GM21367 (cell line): ENCODE results near the gene LIN7C.
"Not testable (repeated sequence)": the region's sequence is repeated elsewhere in the genome, so short reads cannot be mapped to it uniquely, and the experiment has no call there.

Source experiments
- ATAC-seq: cut with Tn5 transposase; IDR thresholded peaks from one replicate; pipeline ENCODE4 v1.9.1; 2021; ENCODE audit not compliant: unreplicated experiment

LIN7C gene, protein sequence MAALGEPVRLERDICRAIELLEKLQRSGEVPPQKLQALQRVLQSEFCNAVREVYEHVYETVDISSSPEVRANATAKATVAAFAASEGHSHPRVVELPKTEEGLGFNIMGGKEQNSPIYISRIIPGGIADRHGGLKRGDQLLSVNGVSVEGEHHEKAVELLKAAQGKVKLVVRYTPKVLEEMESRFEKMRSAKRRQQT

DNA sequence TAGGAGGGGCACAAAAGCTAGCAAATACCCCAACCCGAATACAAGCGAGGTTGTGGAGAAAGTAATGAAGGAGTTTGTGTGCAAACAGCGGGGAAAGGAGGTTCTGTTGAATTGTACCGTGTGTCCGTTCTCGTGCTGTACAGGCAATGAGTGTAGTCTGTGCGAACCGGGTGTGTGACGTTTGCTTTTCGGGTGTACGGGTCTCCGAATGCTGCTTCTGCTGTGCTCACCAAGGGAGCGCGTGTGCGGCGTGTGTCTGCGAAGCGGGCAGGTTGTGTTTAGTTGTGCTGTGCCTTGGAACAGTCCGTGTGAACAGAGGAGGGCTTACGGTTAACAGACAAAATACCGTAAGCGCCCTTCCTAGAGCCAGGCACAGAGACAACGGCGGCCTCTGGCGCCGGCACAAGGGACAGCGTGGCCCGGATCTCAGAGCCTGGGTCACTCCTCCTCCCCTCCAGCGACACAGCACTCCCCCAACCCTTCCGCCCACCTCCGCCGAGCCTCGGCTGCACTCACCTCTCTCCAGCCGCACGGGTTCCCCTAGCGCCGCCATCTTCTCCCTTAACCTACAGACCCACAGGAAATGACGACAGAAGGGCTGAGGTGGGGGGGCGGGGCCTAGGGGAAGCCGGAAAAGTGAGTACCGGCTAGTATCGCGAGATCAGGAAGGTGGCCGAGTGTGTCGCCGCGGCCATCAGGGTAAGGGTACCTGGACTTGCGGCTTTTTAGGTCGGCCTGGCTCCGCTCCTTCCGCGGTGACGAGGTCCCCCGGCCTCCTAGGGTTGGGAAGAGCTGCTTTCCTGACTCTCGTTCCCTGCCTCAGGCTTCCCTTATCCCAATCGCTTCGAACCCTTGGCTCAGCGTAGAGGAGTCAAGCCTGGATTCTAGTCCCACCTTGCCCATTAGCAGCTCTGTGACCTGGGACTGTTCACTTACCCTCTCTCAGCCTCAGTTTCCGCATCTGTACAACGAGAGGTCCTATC lies at the start of gene LIN7C:
Gene LIN7C, minus strand, starts transcription at position 570 of the 983 bp plus-strand sequence. Its CDS starts 17 bp downstream, at position 553.
- ATAC-seq: peak; percentile 92

DNA sequence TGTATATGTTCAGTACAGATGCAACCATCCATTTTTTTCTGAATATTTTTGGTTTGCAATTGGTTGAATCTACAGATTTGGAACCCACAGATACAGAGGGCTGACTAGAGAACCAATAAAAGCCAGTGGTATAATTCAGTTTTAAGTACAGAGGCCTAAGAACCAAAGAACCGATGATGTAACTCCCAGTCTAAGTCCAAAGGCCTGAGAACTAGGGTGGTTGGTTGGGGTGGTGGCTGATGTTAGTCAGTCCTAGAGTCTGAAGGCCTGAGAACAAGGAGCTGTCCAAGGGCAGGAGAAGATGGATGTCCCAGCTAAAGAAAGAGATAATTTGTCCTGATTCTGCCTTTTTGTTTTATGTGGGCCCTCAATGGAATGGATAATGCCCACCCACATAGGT lies 48.7 kb upstream of the LIN7C start:
- no peak for ATAC-seq

DNA sequence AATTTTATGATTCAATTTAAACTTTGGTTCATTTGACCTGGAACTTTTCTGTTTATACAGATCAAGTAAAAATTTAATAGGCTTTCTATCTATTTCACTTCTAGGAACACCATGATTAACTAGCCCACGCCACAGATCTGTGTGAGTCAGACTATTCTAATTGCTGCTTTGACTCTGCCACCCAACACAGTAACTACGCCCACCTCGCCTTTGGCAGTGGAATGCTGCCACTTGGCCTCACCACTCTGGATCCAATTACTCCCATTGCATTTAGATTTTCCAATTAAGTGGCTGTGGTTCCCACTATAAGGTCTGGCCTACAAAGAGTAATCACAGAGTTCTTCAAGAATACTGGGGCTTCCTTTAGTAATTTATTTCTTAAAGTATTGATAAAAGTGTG lies 46.6 kb upstream of the LIN7C start:
- ATAC-seq: no peak

DNA sequence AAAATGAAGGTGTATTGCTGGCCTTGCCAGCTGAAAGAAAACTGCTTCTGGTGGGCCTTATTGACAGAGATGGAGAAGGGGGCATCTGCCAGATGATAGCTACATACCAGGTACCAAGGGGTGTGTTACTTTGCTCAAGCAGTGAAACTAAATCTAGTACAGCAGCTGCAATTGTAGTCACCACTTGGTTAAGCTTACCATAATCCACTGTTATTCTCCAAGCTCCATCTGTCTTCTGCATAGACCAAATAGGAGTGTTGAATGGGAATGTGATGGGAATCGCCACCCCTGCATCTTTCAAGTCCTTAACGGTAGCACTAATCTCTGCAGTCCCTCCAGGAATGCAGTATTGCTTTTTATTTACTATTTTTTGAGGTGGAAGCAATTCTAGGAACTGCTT lies 45.8 kb upstream of the LIN7C start:
- no peak for ATAC-seq

DNA sequence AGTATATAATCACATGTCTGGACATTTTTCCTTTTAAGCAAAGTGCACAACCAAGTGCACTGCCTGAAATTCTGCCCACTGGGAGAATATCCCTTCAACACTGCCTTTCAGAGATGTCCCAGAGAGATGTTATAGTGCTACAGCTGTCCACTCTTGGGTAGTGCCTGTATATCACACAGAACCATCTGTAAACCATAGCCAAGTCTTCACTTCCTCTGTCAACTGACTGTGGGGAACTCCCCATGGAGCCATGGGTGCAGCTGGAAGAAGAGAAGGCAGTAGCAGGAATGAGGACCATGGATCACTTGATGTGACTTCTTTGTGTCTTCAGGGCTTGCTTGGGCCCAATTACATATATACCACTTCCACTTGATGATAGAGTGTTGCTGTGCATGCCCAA lies 44.6 kb upstream of the LIN7C start:
- no peak for ATAC-seq

DNA sequence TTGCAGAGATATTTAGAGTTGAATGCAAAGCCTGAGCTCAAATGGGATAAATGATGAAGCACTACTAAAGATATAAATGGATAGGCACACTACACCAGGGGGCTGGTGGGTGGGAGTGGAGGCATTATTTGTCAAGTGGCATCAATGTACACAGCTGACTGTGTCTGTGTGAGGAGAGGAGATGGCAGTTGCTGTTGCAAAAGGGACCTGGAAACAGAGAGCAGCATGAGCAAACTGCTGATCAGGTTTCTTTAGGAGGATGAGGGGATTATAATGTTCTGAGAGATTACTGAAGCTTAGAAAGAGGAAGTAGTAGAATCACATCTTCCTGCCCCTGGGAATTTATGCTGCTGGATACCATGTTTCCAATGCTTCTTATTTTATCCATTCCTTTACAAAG lies 39.4 kb upstream of the LIN7C start:
- no peak for ATAC-seq

DNA sequence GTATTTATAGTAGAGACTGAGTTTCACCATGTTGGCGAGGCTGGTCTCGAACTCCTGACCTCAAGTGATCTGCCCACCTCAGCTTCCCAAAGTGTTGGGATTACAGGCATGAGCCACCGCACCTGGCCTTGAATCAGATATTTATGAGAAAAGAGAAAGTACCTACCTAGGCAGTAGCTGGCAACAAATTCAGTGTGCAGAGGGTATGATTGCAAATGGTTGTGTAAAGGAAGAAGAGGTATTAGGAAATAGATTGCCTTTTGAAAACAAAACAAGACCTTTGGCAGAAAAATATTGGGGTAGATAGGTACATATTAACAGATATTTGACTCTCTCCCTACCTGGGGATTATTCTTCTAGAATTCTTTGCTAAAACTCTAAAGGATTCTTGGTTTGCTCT lies 38.5 kb upstream of the LIN7C start:
- ATAC-seq: no peak

DNA sequence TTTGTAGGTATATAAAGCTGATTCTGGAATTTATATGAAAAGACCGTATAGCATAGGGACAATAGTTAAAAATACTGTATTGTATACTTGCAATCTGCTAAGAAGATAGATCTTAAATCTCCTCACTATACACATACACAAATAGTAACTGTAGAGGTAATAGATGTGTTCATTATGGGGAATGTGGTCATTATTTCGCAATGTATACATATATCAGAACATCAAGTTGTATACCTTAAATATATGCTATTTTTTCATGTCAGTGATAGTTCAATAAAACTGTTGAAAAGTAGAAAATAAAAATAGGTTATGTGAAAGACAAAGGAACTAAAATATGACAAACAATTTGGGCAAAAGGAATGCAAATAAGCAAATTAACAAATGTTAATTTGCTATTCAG lies 35.2 kb upstream of the LIN7C start:
- ATAC-seq: no peak

DNA sequence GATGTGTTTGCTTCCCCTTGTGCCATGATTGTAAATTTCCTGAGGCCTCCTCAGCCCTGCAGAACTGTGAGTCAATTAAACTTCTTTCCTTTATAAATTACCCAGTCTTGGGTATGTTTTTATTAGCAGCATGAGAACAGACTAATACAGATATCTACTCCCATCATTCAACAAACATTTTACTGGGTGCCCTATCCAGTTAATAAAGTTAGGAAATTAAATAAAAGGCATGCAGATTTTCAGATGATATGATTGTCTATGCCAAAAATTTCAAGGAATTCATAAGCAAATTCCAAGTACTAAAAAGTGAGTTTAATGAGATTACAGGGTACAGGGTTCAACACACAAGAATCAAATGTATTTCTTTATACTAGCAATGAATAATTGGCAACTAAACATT lies 33.5 kb upstream of the LIN7C start:
- ATAC-seq: no peak

DNA sequence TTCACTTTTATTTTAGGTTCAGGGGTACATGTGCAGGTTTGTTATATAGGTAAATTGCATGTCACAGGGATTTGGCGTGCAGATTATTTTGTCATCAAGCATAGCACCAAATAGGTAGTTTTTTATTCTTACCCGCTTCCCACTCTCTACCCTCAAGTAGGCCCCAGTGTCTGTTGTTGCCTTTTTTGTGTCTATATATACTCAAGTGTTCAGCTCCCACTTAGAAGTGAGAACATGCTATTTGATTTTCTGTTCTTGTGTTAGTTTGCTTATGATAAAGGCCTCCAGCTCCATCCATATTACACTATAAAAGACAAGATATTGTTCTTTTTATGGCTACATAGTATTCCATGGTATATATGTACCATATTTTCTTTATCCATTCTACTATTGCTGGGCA lies 28.5 kb upstream of the LIN7C start:
- ATAC-seq: no peak

DNA sequence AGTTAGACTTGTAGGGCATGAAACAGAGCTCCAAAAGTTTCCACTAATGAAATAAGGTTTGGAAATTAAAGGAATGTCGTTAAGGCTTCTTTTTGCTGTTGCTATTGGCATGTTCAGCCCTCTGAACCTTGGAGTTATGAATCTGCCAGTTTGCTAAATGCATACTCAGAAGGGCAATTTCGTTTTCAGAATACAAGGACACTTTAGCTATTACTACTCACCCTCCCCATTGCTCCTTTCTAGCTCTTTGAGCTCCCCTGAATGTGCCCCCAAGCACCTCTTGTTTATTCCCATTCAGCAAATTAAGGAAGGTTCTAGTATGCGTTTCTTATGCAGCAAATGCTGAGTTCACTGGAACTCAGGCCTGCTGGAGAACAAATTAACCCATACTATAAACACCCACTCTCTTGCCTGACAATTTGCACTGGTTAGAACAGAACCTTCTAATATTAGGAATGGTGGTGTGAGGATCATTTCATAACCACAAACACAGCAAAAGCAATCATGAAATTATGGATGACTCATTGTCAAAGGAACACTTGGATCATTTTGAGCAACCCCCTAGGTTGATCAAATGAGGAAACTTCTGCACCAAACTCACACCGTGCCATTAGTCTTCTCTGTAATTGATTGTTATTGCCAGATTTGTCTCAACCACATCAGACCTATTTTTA lies 26.2 kb upstream of the LIN7C start:
- no peak for ATAC-seq

DNA sequence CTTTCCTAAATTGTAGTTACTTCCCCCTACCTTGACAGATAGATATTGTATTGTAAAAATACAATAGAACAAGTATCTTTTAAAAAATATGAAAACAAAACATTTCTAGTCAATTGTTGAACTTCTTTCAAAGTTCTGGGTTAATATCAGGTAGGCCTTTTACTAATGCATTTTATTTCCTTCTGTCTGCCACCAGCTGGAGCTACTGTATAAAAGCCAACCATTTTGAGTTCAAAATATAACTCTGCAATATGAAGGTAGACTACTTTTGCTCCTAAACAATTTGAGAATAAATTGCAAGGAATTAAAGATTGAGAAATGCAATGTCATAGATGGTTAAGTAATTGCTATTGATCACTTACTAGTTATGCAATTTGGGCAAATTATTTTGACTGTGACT lies 22.1 kb upstream of the LIN7C start:
- no peak for ATAC-seq

DNA sequence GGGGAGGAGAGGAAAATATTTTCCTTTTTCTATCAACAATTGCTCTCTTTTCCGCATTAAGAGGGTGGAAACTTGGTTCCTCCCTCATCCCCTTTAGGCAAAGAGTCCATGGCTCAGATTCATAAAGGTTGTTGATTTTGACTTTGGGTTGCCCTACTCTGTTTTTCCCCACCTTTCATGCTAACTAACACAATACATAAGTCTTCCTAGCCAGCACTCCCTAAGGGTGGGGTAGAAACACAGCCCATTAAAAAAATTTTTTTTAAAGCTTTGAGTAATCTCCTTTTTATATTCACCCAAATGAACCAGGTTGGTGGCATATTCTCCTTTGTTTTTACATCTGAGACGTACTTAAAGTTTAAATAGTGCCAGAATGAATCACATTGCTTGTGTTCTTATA lies 20.0 kb upstream of the LIN7C start:
- no peak for ATAC-seq

DNA sequence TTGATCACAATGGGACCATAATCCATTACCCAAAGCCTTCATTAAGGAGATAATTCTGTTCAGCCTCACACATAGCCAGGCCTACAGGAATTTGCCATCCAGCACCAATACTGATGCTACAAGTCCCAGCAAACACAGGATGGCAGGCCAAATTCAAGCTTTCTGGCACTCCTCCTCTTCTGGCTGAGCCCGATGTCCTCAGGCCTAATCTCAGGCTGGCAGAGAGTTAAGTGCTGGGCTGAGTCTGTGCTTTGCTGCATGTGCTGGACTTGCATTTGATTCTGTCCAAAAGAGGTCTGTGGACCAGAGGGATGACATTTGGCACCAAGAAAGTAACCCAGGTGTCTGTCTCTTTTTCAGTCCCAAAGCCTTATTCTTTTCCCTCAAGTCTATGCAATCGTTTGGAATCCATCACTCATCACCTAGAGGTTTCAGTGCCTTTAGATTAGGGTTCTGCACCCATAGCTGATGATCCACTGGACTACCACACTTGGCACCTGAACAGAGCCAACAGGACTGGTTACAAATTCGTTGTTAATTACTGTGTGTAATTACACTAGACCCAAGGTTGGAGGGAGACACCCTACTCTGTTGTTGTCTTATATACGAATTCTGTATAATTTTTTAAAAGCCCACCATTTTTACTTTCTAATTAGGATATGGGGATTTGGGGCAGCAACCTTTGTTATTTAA lies 19.4 kb upstream of the LIN7C start:
- ATAC-seq: no peak

DNA sequence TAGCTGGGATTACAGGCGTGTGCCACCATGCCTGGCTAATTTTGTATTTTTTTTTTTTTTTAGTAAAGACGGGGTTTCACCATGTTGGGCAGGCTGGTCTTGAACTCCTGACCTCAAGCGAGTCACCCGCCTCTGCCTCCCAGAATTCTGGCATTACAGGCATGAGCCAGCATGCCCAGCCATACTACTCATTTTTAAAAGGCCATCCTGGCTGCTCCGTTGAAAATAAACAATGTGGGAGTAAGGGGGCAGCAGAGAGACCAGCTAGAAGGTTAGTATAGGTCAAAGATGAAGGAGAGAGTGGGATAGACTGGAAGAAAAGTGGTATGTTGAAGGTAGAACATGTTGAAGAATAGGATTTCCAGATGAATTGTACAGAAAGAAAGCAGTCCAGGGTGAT lies 17.6 kb upstream of the LIN7C start:
- no peak for ATAC-seq

DNA sequence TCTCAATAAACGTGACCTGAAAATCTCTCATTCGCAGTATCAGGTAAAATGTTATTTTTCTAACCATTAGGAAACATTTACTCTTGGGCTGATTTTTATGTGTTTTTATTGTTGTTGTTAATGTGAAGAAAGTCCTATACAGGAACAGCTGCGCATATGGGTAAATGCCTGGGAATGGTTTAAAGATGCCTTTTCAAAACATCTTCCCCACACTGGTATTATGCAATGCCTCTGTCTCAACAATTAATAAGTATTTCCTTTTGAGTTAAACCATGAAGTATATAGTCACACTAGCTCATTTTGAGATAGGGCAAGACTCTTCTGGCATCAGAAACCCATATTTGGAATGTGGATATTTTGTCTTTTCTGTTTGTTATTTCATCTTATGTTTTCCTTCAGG lies 13.7 kb upstream of the LIN7C start:
- no peak for ATAC-seq

DNA sequence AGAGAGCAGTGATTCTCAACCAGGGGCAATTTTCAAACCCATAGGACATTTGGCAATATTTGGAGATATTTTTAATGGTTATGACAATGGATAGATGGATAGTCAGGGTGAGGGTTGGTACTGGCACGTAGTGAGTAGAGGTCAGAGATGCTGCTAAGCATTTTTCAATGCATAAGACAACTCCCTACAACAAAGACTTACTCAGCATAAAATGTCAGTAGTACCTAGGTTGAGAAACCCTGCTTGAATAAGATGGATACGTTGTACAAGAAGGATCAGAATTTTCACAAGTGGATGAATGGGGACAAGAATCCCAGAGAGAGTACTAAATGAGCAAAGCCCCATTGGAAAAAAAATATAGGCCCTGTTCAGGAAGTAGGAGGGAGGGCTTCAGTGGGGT lies 11.9 kb upstream of the LIN7C start:
- ATAC-seq: no peak

DNA sequence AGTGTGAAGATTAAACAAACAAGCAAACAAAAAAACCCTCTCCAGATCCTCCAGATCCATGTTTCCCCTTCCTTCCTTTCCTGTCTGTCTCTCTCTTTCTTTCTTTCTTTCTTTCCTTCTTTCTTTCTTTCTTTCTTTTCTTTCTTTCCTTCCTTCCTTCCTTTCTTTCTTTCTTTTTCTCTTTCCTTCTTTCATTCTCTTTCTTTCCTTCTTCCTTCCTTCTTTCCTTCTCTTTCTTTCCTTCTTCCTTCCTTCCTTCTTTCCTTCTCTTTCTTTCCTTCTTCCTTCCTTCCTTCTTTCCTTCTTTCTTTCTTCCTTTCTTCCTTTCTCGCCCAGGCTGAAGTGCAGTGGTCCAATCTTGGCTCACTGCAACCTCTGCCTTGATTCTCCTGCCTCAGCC lies 10.9 kb upstream of the LIN7C start:
- ATAC-seq: not testable (repeated sequence)

DNA sequence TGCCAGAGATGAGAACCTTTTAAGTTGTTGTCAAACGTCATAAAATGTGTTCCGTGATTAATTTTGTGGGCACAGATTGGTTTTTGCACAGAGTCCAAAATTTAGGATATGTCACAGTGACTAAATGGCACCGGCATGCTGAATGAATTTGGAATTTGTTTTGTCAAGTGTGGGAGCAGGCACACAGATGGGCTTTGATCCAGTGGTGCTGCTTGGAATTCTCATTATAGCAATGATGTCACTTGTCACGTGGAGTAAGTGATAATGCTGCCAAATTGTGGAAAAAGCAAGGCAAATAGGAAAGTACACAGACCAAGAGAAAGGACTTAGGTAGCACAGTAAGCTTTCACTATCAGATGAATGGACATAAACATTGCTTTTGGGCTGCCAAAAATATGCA lies 8.0 kb upstream of the LIN7C start:
- no peak for ATAC-seq

DNA sequence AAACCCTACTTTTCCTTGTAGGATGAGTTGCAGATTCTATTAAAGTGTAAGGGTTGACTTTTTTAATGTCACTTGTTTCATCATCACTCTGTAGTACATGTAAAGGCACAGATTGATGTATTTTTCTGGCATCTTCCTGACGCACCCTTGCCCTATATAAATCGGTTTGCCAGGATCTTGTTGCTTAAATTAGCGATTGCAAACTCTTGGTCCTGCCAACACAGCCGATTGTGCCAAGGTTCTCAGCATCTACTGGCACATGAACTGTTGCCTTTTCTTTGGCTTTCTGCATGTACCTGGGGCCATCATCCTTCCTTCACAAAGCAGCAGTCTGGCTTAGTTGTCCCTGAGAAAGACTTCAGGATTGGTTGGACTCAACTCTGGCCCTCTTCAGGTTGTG lies 7.5 kb upstream of the LIN7C start:
- no peak for ATAC-seq

DNA sequence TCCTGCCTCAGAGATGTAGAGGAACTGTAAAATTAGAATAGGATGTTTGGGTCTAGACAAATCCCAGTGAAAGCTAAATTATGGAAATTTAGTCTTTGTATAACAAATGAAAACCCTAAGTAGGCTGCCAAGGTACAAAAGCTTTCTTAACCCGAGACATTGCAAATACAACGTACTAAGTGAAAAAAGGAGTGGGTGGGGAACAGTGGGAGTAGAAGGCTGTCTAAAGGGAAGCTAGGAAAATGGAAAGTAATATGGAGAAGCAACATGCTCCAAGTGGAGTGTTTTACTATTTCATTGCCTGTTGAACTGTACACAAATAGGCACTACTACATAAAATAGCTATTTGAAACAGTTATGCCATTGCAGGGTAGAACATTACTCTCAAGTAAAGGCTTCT lies 6.8 kb upstream of the LIN7C start:
- no peak for ATAC-seq
